IMR-90 (cell line): ENCODE measurements around the gene PITX3. TPM values are rescaled to one million over a fixed set of nuclear protein-coding genes. Genes with fewer than 3 reads are reported as not detected.

Source experiments
- ATAC-seq: fragments of 200-7000 bp; cut with Tn5 transposase; 2 replicates; pipeline ENCODE4 v1.9.1; 2020; ENCODE audit warnings: low read depth, mild to moderate bottlenecking, moderate library complexity
- BruUV-seq: library from RNA; stranded (reverse); fragments of 400-500 nt; replicated peaks from 2 replicates; lab custom pipeline; 2021; lab: Mats Ljungman, UMichigan
- CTCF ChIA-PET: fragments of 300-600 bp; formaldehyde crosslinking; extraction: SDS; loops from one replicate; lab custom pipeline; 2021; ENCODE audit warnings: antibody characterized with exemption; lab: Yijun Ruan, JAX
- POLR2A ChIA-PET: fragments of 300-600 bp; sonication (Branson Sonifier 250); formaldehyde crosslinking; loops from one replicate; lab custom pipeline; 2022; ENCODE audit warnings: antibody characterized with exemption; ENCODE audit not compliant: unreplicated experiment; lab: Charles Lee
- DNase-seq: peaks from one replicate; pipeline ENCODE4 v3.0.0; 2013
- H2AFZ ChIP-seq: replicated peaks from 2 replicates; pipeline ENCODE3; 2013; ENCODE audit warnings: low read length, mild to moderate bottlenecking; ENCODE audit not compliant: poor library complexity
- H2AK5ac ChIP-seq: 2 replicates; pipeline ENCODE4 v1.6.1; 2013; ENCODE audit warnings: low read depth, low read length, inconsistent platforms
- H2AK9ac ChIP-seq: replicated peaks from 2 replicates; pipeline ENCODE3; 2013; ENCODE audit warnings: mild to moderate bottlenecking, low read depth, low read length, moderate library complexity; ENCODE audit not compliant: poor library complexity
- H2BK120ac ChIP-seq: 2 replicates; pipeline ENCODE4 v1.6.1; 2013; ENCODE audit warnings: low read depth, low read length, inconsistent platforms
- H2BK15ac ChIP-seq: 3 replicates; pipeline ENCODE4 v1.6.1; 2013; ENCODE audit warnings: low read depth, low read length, inconsistent platforms
- H2BK20ac ChIP-seq: 2 replicates; pipeline ENCODE4 v1.6.1; 2013; ENCODE audit warnings: low read depth, mild to moderate bottlenecking, inconsistent platforms, low read length, moderate library complexity
- H2BK5ac ChIP-seq: 2 replicates; pipeline ENCODE4 v1.6.1; 2013; ENCODE audit warnings: mild to moderate bottlenecking, low read depth, low read length, inconsistent platforms; ENCODE audit not compliant: poor library complexity, severe bottlenecking
- H3K14ac ChIP-seq: replicated peaks from 2 replicates; pipeline ENCODE4 v1.6.1; 2013; ENCODE audit warnings: low read depth, low read length, inconsistent platforms
- H3K18ac ChIP-seq: 2 replicates; pipeline ENCODE4 v1.6.1; 2013; ENCODE audit warnings: low read depth, low read length, control low read depth
- H3K23ac ChIP-seq: 2 replicates; pipeline ENCODE4 v1.6.1; 2013; ENCODE audit warnings: low read depth, low read length, inconsistent platforms
- H3K27ac ChIP-seq: 2 replicates; pipeline ENCODE4 v1.5.1; 2013; ENCODE audit warnings: mild to moderate bottlenecking, control low read depth, low read length; ENCODE audit not compliant: insufficient read depth
- H3K27me3 ChIP-seq: 2 replicates; pipeline ENCODE4 v1.6.1; 2013; ENCODE audit warnings: low read length; ENCODE audit not compliant: control insufficient read depth, insufficient read depth
- H3K36me3 ChIP-seq: 2 replicates; pipeline ENCODE4 v1.6.1; 2013; ENCODE audit warnings: low read length, mixed read lengths; ENCODE audit not compliant: control insufficient read depth, insufficient read depth
- H3K4ac ChIP-seq: 2 replicates; pipeline ENCODE4 v1.6.1; 2013; ENCODE audit warnings: low read depth, low read length, inconsistent platforms
- H3K4me1 ChIP-seq: 2 replicates; pipeline ENCODE4 v1.6.1; 2013; ENCODE audit warnings: low read length, mixed read lengths; ENCODE audit not compliant: control insufficient read depth, insufficient read depth
- H3K4me2 ChIP-seq: 2 replicates; pipeline ENCODE4 v1.6.1; 2013; ENCODE audit warnings: low read depth, mild to moderate bottlenecking, control low read depth, low read length, moderate library complexity
- H3K4me3 ChIP-seq: 2 replicates; pipeline ENCODE4 v1.5.1; 2013; ENCODE audit warnings: low read depth, mild to moderate bottlenecking, control low read depth, low read length, moderate library complexity; ENCODE audit not compliant: insufficient read depth
- H3K56ac ChIP-seq: 2 replicates; pipeline ENCODE4 v1.6.1; 2013; ENCODE audit warnings: low read length, inconsistent platforms; ENCODE audit not compliant: insufficient read depth; ENCODE audit errors: extremely low read depth
- H3K79me1 ChIP-seq, 2 experiments: 2 replicates each; pipeline ENCODE4 v1.6.1; 2013; ENCODE audit warnings: low read length in 2 of 2, inconsistent platforms in 1 of 2, low read depth in 1 of 2
- H3K9ac ChIP-seq: 2 replicates; pipeline ENCODE4 v1.6.1; 2013; ENCODE audit warnings: low read depth, low read length, control low read depth
- H3K9me1 ChIP-seq: 2 replicates; pipeline ENCODE4 v1.6.1; 2013; ENCODE audit warnings: low read length, inconsistent platforms; ENCODE audit not compliant: insufficient read depth
- H3K9me3 ChIP-seq: 2 replicates; pipeline ENCODE4 v1.6.1; 2013; ENCODE audit warnings: low read length; ENCODE audit not compliant: control insufficient read depth, insufficient read depth
- H4K20me1 ChIP-seq: 2 replicates; pipeline ENCODE4 v1.6.1; 2013; ENCODE audit warnings: low read length, inconsistent platforms; ENCODE audit not compliant: insufficient read depth
- H4K5ac ChIP-seq: 2 replicates; pipeline ENCODE4 v1.6.1; 2013; ENCODE audit warnings: mild to moderate bottlenecking, low read depth, low read length, control low read depth
- H4K8ac ChIP-seq, 2 experiments: 2 replicates each; pipeline ENCODE4 v1.6.1; 2013; ENCODE audit warnings: low read depth in 2 of 2, low read length in 2 of 2, control low read depth in 1 of 2, inconsistent platforms in 1 of 2
- H4K91ac ChIP-seq: 2 replicates; pipeline ENCODE4 v1.6.1; 2013; ENCODE audit warnings: low read depth, low read length, inconsistent platforms; ENCODE audit not compliant: insufficient read depth
- MXI1 ChIP-seq: IDR thresholded peaks from 2 replicates; pipeline ENCODE4 v1.6.1; 2012; ENCODE audit warnings: low read depth, mild to moderate bottlenecking, low read length, moderate library complexity, borderline replicate concordance
- NFE2L2 ChIP-seq: fragments of 150-350 bp; IDR thresholded peaks from 2 replicates; pipeline ENCODE4 v1.6.1; 2016; ENCODE audit warnings: low read depth, mild to moderate bottlenecking, low read length
- POLR2A ChIP-seq: IDR thresholded peaks from 2 replicates; pipeline ENCODE4 v1.6.1; 2012; ENCODE audit warnings: mild to moderate bottlenecking, low read depth, low read length
- RAD21 ChIP-seq: IDR thresholded peaks from 2 replicates; pipeline ENCODE4 v1.6.1; 2012; ENCODE audit warnings: low read length, improper control_type of control experiment
- RFX5 ChIP-seq: IDR thresholded peaks from 2 replicates; pipeline ENCODE4 v1.8.0; 2012; ENCODE audit warnings: low read depth, mild to moderate bottlenecking, low read length, moderate library complexity
- WGBS, 2 experiments: methylation state at CpG; one replicate each; pipeline versions ENCODE4 v1.1.5 to v1.1.7; 2013; ENCODE audit warnings: missing lambda C conversion rate in 2 of 2; ENCODE audit not compliant: insufficient read length in 1 of 2; ENCODE audit errors: extremely low coverage in 2 of 2; 5-methylcytosine and 5-hydroxymethylcytosine counted together
- dilution Hi-C: fragments of 300-500 bp; cut with HindIII; formaldehyde crosslinking; loops from one replicate; pipeline ENCODE4 v1.14.3; 2018; ENCODE audit warnings: low sequenced_read_pairs; ENCODE audit not compliant: unreplicated experiment
- in situ Hi-C: fragments of 300-500 bp; cut with MboI; formaldehyde crosslinking; loops from 3 replicates; pipeline ENCODE4 v1.14.3; 2019; ENCODE audit warnings: low sequenced_read_pairs, inconsistent platforms, mixed read lengths
- intact Hi-C: fragments of 100-400 bp; cut with micrococcal nuclease; formaldehyde crosslinking; loops from 2 replicates; pipeline ENCODE4 v1.10.0; 2022
- polyA plus RNA-seq, 3 experiments: library from polyadenylated mRNA; depleted of rRNA; stranded (reverse); fragments of >200 nt; gene quantifications; 2 replicates each; pipeline ENCODE4 v1.2.3, GENCODE V29; 2012; ENCODE audit warnings: low replicate concordance in 1 of 3
- total RNA-seq: library from RNA; depleted of rRNA; stranded (reverse); fragments of >200 nt; gene quantifications from 2 replicates; pipeline ENCODE4 v1.2.3, GENCODE V29; 2012

The PITX3 gene
- total and polyA plus RNA-seq, 2 of the 4 experiments (the other 2 are of a cell fraction) = not detected

DNA sequence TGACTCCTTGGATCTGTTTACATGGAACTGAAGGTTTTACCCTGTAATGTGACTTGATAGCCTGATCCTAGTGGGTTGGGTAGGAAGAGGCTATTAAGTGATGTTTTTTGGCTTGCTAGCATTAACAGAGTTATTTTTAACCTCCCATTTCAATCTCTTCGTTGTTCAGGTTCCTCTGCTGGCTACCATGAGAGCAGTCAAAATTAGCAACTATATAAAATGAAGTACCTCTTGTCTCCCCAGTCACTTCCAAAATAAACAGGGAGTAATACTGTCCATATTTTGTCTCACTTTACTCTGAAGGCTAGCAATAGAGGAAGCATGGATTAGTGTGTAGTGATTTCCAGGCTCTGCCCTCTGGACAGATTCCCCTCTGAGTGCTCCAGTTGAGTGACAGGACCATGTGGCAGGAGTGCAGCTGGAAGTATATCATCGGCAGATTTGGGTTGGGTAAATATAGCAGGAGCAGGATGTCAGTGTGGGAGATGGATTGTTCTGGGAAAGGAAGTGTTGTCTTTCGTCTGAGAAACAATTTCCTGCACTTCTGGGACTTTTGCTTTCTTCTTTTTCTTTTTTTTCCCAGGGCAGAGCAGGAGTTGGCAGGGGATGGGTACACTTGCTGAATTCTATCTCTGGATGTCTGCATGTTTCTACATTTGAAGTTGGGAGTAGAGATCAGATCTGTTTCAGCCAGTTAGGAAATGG lies 39.2 kb upstream of the PITX3 start:
- H3K4me3 ChIP-seq = no peak overlapping the region
- peak overlapping the region; percentile 16; the same call in 1 of the 2 replicates for H3K9ac ChIP-seq
- H4K8ac ChIP-seq = no peak overlapping the region
- peak overlapping the region; percentile 18; the same call in 1 of the 2 replicates for H3K23ac ChIP-seq
- peak overlapping the region; percentile 72 for H3K4me2 ChIP-seq
- BruUV-seq = no TSS peak
- no peaks in the 10 kb centered on the region for H3K27me3 ChIP-seq
- peaks cover 12% of the 10 kb centered on the region for H3K9me1 ChIP-seq
- DNase-seq (peak; percentile 21), ATAC-seq (peak; percentile 49)
- CTCF ChIA-PET = no interaction called here
- H3K56ac ChIP-seq = no peak overlapping the region
- TF ChIP-seq RFX5 (no peak), POLR2A (no peak), MXI1 (no peak), RAD21 (no peak), NFE2L2 (no peak)
- dilution Hi-C loops (no loop called here), in situ Hi-C loops (no loop called here), intact Hi-C loops (no loop called here)
- peak overlapping the region; percentile 23 for H2BK5ac ChIP-seq
- H4K91ac ChIP-seq = no peak overlapping the region
- POLR2A ChIA-PET = no interaction called here
- peaks cover 6% of the 10 kb centered on the region for H3K4me1 ChIP-seq
- H3K79me1 ChIP-seq = peaks cover 44 to 73% of the 10 kb centered on the region in 2 experiments
- H2AFZ ChIP-seq = no peak overlapping the region
- peaks cover 3% of the 10 kb centered on the region; the same call in 1 of the 2 replicates for H3K36me3 ChIP-seq
- peak overlapping the region; percentile 30 for H3K4ac ChIP-seq
- no peaks in the 10 kb centered on the region for H3K9me3 ChIP-seq
- H4K20me1 ChIP-seq = peaks cover 60% of the 10 kb centered on the region
- H4K5ac ChIP-seq = no peak overlapping the region
- H3K18ac ChIP-seq = no peak overlapping the region
- no peak overlapping the region for H3K27ac ChIP-seq
- H2BK120ac ChIP-seq = no peak overlapping the region
- H2AK5ac ChIP-seq = no peak overlapping the region
- 0% methylated on average over 1 of the region's 3 CpGs; no CpG with 5 or more reads in 1 of the 2 experiments for WGBS, 2 experiments
- H2BK20ac ChIP-seq = no peak overlapping the region
- H2AK9ac ChIP-seq = peak overlapping the region; percentile 79
- no peak overlapping the region for H2BK15ac ChIP-seq
- H3K14ac ChIP-seq = peak overlapping the region; percentile 18; the same call in 1 of the 2 replicates
